ENCODE results near the gene SASH1.

- TF ChIP-seq CTCF (IDR thresholded peaks at IDR 0.05) (peak; percentile 99), EZH2 (IDR thresholded peaks at IDR 0.05) (no peak)
Measured at GRCh38 chr6:148464319-148465010, 121.8 kb downstream of the SASH1 start.
